NT2/D1 (cell line): ENCODE results near the gene GBX1.

Experiments used
- DNase-seq: peaks from one replicate; pipeline ENCODE4 v3.0.0-alpha.2; 2011; ENCODE audit warnings: low read depth, low spot score
- H3K27me3 ChIP-seq: 2 replicates; pipeline ENCODE4 v1.6.0; 2011; ENCODE audit warnings: mild to moderate bottlenecking; ENCODE audit not compliant: insufficient read length, insufficient read depth
- H3K36me3 ChIP-seq: 2 replicates; pipeline ENCODE4 v1.6.1; 2011; ENCODE audit warnings: mild to moderate bottlenecking, low read length, mixed read lengths; ENCODE audit not compliant: insufficient read depth, insufficient read length
- H3K4me1 ChIP-seq: 2 replicates; pipeline ENCODE4 v1.5.1; 2011; ENCODE audit not compliant: insufficient read depth, insufficient read length
- H3K4me3 ChIP-seq: 2 replicates; pipeline ENCODE4 v1.5.1; 2011; ENCODE audit warnings: low read depth; ENCODE audit not compliant: insufficient read length
- H3K9ac ChIP-seq: 2 replicates; pipeline ENCODE4 v1.6.0; 2011; ENCODE audit warnings: low read depth; ENCODE audit not compliant: insufficient read length
- H3K9me3 ChIP-seq: 2 replicates; pipeline ENCODE4 v1.5.1; 2011; ENCODE audit warnings: mild to moderate bottlenecking, low read length; ENCODE audit not compliant: insufficient read depth
- SUZ12 ChIP-seq: IDR thresholded peaks from 2 replicates; pipeline ENCODE4 v1.6.1; 2011; ENCODE audit not compliant: insufficient read length, insufficient read depth; ENCODE audit errors: extremely low read depth
- YY1 ChIP-seq: IDR thresholded peaks from 2 replicates; pipeline ENCODE4 v1.6.1; 2011; ENCODE audit not compliant: insufficient read length, insufficient read depth
- ZNF274 ChIP-seq: IDR thresholded peaks from 2 replicates; pipeline ENCODE4 v1.6.1; 2011; ENCODE audit warnings: mild to moderate bottlenecking, low read depth, low read length

GBX1 gene

GRCh38 chr7:151192002-151192539 is 24.6 kb upstream of the GBX1 start:
- DNase-seq: no peak
- Histone ChIP-seq H3K27me3 (no peaks in the 10 kb centered on the region), H3K9ac (no peak overlapping the region), H3K9me3 (no peaks in the 10 kb centered on the region), H3K36me3 (no peaks in the 10 kb centered on the region), H3K4me1 (peaks cover 3% of the 10 kb centered on the region), H3K4me3 (no peak overlapping the region)
- TF ChIP-seq SUZ12: no peak
- TF ChIP-seq ZNF274: no peak
- no peak for TF ChIP-seq YY1

- no peaks in the 10 kb centered on the region for H3K27me3 ChIP-seq
- DNase-seq: no peak
These were observed 24.1 kb upstream of the GBX1 start for GRCh38 chr7:151191544-151191943.

DNA sequence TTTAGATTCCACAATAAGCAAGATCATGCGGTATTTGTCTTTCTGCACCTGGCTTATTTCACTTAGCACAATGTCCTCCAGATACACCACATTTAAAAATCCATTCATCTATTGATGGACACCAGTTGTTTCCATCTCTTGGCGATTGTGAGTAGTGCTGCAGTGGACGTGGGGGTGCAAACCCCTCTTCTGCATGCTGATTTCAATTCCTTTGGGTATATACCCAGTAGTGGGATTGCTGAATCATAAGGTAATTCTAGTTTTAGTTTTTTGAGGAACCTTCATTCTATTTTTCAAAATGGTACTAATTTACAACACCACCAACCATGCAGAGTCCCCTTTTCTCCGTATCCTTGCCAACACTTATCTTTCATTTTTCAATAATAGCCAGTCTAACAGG is 21.5 kb upstream of the GBX1 start:
- no peaks in the 10 kb centered on the region for H3K27me3 ChIP-seq
- TF ChIP-seq SUZ12 (no peak), YY1 (no peak), ZNF274 (no peak)
- H3K9me3 ChIP-seq: no peaks in the 10 kb centered on the region
- peaks cover 2% of the 10 kb centered on the region for H3K4me1 ChIP-seq
- H3K36me3 ChIP-seq: no peaks in the 10 kb centered on the region
- no peak overlapping the region for H3K4me3 ChIP-seq
- no peak overlapping the region for H3K9ac ChIP-seq
- DNase-seq: no peak

More at GRCh38 chr7:151191544-151191943, 24.1 kb upstream of the GBX1 start:
- Histone ChIP-seq H3K4me1 (peaks cover 3% of the 10 kb centered on the region), H3K4me3 (no peak overlapping the region), H3K9me3 (no peaks in the 10 kb centered on the region), H3K9ac (no peak overlapping the region), H3K36me3 (no peaks in the 10 kb centered on the region)
- TF ChIP-seq YY1 (no peak), ZNF274 (no peak), SUZ12 (no peak)

DNA sequence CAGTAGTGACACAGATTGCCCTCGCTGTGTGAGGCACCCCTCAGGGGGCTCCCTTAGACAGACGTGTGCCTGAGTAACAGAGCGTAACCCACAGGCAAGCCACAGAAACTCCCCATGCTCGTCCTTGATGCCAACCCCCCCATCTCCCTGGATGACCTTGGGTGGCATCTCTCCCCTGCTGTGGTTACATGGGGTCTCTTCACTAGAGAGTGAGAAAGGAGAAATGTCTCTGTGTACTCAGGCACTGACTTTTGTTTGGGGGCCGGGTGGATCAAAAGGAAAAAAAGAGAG is 20.7 kb upstream of the GBX1 start:
- H3K9ac ChIP-seq: no peak overlapping the region
- no peaks in the 10 kb centered on the region for H3K4me1 ChIP-seq
- H3K4me3 ChIP-seq: no peak overlapping the region
- H3K9me3 ChIP-seq: no peaks in the 10 kb centered on the region
- TF ChIP-seq ZNF274 (no peak), SUZ12 (no peak), YY1 (no peak)
- no peak for DNase-seq
- no peaks in the 10 kb centered on the region for H3K27me3 ChIP-seq
- no peaks in the 10 kb centered on the region for H3K36me3 ChIP-seq

DNA sequence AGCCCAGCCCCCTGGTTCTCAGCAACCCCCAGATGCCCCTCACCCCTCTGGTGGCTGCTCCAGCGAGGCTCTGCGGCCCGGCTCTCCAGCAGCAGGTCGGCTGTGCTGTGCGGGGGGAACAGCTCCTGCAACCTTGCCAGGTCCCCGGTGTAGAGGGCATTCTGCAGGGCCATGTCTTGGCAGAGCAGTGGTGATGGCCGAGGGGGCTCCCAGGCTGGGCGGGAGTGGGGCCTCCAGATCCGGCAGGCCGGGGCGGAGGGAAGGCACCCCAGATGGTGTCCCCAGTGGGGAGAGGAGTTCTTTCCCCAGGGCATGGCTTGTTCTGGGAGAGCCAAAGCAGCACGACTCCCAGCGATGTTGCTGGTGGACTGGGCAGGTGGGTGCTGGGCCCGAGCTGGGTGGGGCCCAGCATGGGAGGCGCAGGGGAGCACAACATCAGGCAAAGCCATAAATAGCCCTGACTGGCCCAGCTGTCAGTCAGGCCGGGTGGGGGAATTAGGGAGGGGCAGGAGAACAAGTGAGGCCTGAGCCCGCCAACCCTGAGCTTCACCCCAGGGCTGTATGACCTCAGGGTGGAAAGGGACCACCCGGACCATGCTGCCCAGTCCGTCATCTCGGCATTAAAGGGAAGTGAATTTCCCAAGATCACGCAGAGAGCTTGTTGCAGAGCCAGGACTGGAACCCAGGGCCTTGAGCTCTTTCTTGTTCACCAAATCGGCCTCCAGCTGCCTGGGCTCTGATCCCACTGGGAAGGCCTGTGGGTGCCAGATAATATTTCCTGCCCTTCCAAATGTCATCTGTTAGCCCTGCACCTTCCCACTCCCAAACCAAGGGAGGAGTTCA is 20.1 kb upstream of the GBX1 start:
- DNase-seq: no peak
- Histone ChIP-seq H3K36me3 (no peaks in the 10 kb centered on the region), H3K27me3 (no peaks in the 10 kb centered on the region), H3K4me3 (no peak overlapping the region), H3K4me1 (no peaks in the 10 kb centered on the region), H3K9ac (no peak overlapping the region), H3K9me3 (no peaks in the 10 kb centered on the region)
- TF ChIP-seq ZNF274 (no peak), SUZ12 (no peak), YY1 (no peak)

DNA sequence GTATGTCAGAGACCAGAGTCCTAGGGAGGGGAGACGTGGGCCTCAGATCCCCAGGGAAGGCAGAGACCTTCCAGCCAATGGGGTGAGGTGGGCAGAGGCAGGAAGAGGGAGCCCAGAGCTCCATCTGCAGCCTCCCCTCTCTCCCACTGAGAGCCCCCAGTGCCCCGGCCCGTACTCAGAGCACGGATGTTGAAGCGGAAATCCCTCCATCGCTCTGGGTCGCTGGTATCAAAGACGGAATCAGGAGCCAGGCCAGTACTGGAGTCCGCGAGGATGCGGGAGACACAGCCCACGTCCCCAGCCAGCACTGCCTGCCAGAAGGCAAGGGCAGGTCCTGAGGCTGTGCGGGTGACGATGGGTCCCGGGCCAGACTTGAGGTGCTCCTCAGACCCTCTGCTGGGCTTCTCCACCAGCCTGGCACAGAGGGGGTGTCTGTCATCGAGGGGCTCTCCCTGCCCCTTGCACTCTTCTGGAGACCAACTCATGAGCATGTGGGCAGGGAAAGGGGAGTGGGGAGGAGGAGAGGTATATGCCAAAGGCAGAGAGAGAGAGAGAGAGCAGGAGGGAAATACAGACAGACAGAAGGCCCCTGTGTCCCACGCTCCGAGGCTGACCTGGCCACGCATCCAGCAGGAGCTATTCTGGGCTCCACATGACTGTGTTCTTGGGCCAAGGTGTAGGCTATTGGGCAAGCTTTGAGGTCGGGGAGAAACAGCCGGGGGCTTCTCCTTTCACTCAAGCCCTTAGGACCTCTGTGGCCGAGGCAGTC is 19.3 kb upstream of the GBX1 start, which contains the start of gene ASB10:
Gene ASB10, minus strand, starts transcription at position 611 of the 769 bp plus-strand sequence. Its CDS starts 120 bp downstream, at position 491.
- TF ChIP-seq YY1 (no peak), ZNF274 (no peak), SUZ12 (no peak)
- Histone ChIP-seq H3K36me3 (no peaks in the 10 kb centered on the region), H3K4me3 (no peak within 1 kb of the TSS), H3K4me1 (no peaks in the 10 kb centered on the region), H3K9me3 (no peaks in the 10 kb centered on the region), H3K9ac (no peak within 1 kb of the TSS), H3K27me3 (no peaks in the 10 kb centered on the region)
- no peak for DNase-seq
